Smooth muscle cell (in vitro differentiated cells): ENCODE data around the gene ZNF57. TPM values are rescaled to one million over a fixed set of nuclear protein-coding genes. Genes with fewer than 3 reads are reported as not detected.

Experiments used
- DNase-seq: peaks from one replicate; lab custom pipeline; 2025; ENCODE audit not compliant: unreplicated experiment; lab: John Stamatoyannopoulos, UW
- H2AFZ ChIP-seq: fragments of 200-600 bp; sonication (generic); 2 replicates; pipeline ENCODE4 v1.6.0; 2016; ENCODE audit warnings: antibody characterized with exemption, low read depth, mild to moderate bottlenecking
- H3F3A ChIP-seq: fragments of 200-600 bp; sonication (generic); 2 replicates; pipeline ENCODE4 v1.6.0; 2017; ENCODE audit warnings: antibody characterized with exemption, low read depth
- H3K27ac ChIP-seq: fragments of 200-600 bp; sonication (generic); 2 replicates; pipeline ENCODE4 v1.5.1; 2016; ENCODE audit warnings: low read depth, mild to moderate bottlenecking
- H3K27me3 ChIP-seq: fragments of 200-600 bp; sonication (generic); 2 replicates; pipeline ENCODE4 v1.6.1; 2016; ENCODE audit warnings: low read depth, mild to moderate bottlenecking
- H3K36me3 ChIP-seq: fragments of 200-600 bp; sonication (generic); 2 replicates; pipeline ENCODE4 v1.5.1; 2016; ENCODE audit warnings: low read depth
- H3K4me1 ChIP-seq: fragments of 200-600 bp; sonication (generic); 2 replicates; pipeline ENCODE4 v1.5.1; 2016; ENCODE audit warnings: low read depth
- H3K4me2 ChIP-seq: fragments of 200-600 bp; sonication (generic); 2 replicates; pipeline ENCODE4 v1.6.0; 2016; ENCODE audit warnings: mild to moderate bottlenecking
- H3K4me3 ChIP-seq: fragments of 200-600 bp; sonication (generic); 2 replicates; pipeline ENCODE4 v1.5.1; 2016; ENCODE audit warnings: mild to moderate bottlenecking
- H3K79me2 ChIP-seq: fragments of 200-600 bp; sonication (generic); 2 replicates; pipeline ENCODE4 v1.6.0; 2016; ENCODE audit warnings: low read depth, mild to moderate bottlenecking
- H3K9ac ChIP-seq: fragments of 200-600 bp; sonication (generic); 2 replicates; pipeline ENCODE4 v1.6.0; 2016; ENCODE audit warnings: low read depth
- H3K9me3 ChIP-seq: fragments of 200-600 bp; sonication (generic); replicated peaks from 2 replicates; pipeline ENCODE4 v1.5.1; 2016; ENCODE audit warnings: low read depth
- H4K20me1 ChIP-seq: fragments of 200-600 bp; sonication (generic); 2 replicates; pipeline ENCODE4 v1.6.0; 2016; ENCODE audit warnings: low read depth
- CTCF ChIP-seq: fragments of 200-600 bp; sonication (generic); IDR thresholded peaks from 2 replicates; pipeline ENCODE4 v1.5.1; 2017; ENCODE audit warnings: borderline replicate concordance, mild to moderate bottlenecking, antibody characterized with exemption; ENCODE audit not compliant: insufficient read depth, poor library complexity, severe bottlenecking
- WGBS: methylation state at CpG from one replicate; pipeline ENCODE4 v1.1.7; 2016; ENCODE audit warnings: low lambda C conversion rate; 5-methylcytosine and 5-hydroxymethylcytosine counted together
- polyA plus RNA-seq: library from polyadenylated mRNA; unstranded; fragments of >200 nt; fragmentation: Nextera tagmentation; extraction: Ambion mirVana; gene quantifications from 2 replicates; pipeline ENCODE4 v1.2.1, GENCODE V29; 2016
- total RNA-seq: library from RNA; depleted of rRNA; stranded (reverse); fragments of >200 nt; gene quantifications from 2 replicates; pipeline ENCODE4 v1.2.3, GENCODE V29; 2014

The ZNF57 gene
- total and polyA plus RNA-seq, 2 experiments from 2014 or later = 0.40 to 1.2 TPM

- Histone ChIP-seq H3K9me3 (peaks cover 77% of the 10 kb centered on the region), H3K4me3 (no peak overlapping the region), H4K20me1 (no peaks in the 10 kb centered on the region), H3K27me3 (no peaks in the 10 kb centered on the region), H3K79me2 (no peaks in the 10 kb centered on the region), H3F3A (peaks cover 16% of the 10 kb centered on the region), H2AFZ (no peak overlapping the region), H3K27ac (no peak overlapping the region), H3K9ac (no peak overlapping the region), H3K4me1 (no peaks in the 10 kb centered on the region), H3K36me3 (peaks cover 61% of the 10 kb centered on the region), H3K4me2 (no peak overlapping the region)
- WGBS = 99% methylated on average over 3 of the region's 3 CpGs
- no peak for DNase-seq
- TF ChIP-seq CTCF = no peak
These were observed 45.9 kb upstream of the ZNF57 start for GRCh38 chr19:2854849-2855248.

DNA sequence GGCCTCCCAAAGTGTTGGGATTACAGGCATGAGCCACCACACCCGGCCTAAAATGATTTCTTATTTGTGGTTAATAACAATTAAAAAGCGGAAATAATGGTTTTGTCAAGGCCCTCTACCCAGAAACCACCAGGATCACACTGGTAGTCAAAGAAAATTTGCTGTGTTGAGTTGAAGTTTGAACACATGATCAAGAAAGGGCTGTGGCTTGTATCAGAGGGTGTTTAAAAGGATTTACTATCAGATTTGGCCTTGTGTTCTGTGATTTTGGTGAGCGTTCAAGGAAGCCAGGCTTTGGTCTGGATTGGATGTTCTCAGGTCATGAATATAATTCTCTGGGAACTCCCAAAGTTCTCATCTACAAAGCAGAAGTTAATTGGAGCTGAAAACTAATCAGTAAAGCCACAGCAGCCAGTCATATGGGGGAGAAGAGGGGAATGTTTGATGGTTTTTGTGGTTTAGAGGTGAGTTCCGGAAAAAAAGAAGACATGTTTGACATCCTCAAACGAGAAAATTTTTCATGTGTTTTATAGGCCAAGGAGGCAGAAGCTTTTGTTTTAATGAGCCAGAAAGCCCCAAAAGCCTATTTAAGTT, 44.2 kb upstream of the ZNF57 start:
- WGBS = 97% methylated on average over 5 of the region's 5 CpGs
- DNase-seq = no peak
- Histone ChIP-seq H3K79me2 (no peaks in the 10 kb centered on the region), H3K27me3 (no peaks in the 10 kb centered on the region), H2AFZ (no peak overlapping the region), H3K4me2 (no peak overlapping the region), H3K4me1 (no peaks in the 10 kb centered on the region), H3F3A (peaks cover 14% of the 10 kb centered on the region), H4K20me1 (no peaks in the 10 kb centered on the region), H3K36me3 (peaks cover 44% of the 10 kb centered on the region), H3K4me3 (no peak overlapping the region), H3K27ac (no peak overlapping the region), H3K9me3 (peaks cover 60% of the 10 kb centered on the region), H3K9ac (no peak overlapping the region)
- TF ChIP-seq CTCF = no peak

DNA sequence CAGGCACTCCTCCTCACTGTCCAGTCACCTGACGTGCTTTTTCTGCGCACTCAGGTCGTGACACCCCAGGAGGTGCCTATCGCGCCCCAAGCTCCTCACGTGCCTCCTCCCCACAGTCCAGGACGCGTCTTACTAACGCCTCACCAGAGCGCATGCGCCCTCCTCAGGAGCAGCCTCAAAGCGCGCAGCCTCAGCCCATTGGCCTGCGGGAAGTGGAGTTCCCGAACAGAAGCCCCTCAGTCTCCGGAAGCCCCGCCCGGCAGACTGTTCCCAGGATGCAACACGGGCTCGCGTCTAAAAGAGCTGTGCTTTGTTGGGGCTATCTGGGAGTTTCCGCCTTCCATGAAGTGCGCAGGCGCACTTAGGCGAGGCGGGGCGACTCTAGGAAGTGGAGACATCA, 41.9 kb upstream of the ZNF57 start:
- H3K9me3 ChIP-seq = peaks cover 37% of the 10 kb centered on the region
- H3K27me3 ChIP-seq = no peaks in the 10 kb centered on the region
- H4K20me1 ChIP-seq = no peaks in the 10 kb centered on the region
- TF ChIP-seq CTCF = no peak
- no peaks in the 10 kb centered on the region for H3K79me2 ChIP-seq
- no peak overlapping the region for H3K9ac ChIP-seq
- H3K4me1 ChIP-seq = no peaks in the 10 kb centered on the region
- DNase-seq = no peak
- no peak overlapping the region for H3K4me2 ChIP-seq
- H3K4me3 ChIP-seq = no peak overlapping the region
- no peak overlapping the region for H3K27ac ChIP-seq
- no peak overlapping the region for H2AFZ ChIP-seq
- WGBS = 95% methylated on average over 27 of the region's 27 CpGs
- H3K36me3 ChIP-seq = peaks cover 21% of the 10 kb centered on the region
- no peaks in the 10 kb centered on the region for H3F3A ChIP-seq

DNA sequence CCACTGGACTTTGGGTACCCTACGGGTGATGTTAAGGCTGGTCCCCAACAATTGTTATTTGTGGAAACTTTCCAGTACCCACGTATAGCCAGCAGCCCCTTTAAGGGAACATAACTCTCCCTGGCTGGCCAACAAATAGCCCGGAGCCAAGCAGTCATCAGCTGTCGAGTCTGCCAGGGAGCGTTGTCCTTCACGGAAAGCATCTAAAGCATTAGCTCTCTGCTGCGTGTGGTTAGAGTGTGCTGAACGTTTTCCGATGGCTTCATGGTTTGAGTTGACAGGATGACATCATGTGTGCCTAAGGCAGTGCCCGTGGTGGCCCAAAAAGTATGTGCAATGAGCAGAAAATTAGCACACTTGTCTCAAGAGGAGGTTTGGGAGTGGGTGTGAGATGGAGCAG, 36.9 kb upstream of the ZNF57 start:
- Histone ChIP-seq H3K36me3 (no peaks in the 10 kb centered on the region), H3K4me1 (no peaks in the 10 kb centered on the region), H4K20me1 (no peaks in the 10 kb centered on the region), H3K27me3 (no peaks in the 10 kb centered on the region), H3K9ac (no peak overlapping the region), H3K9me3 (no peaks in the 10 kb centered on the region), H3F3A (no peaks in the 10 kb centered on the region), H3K4me2 (no peak overlapping the region), H2AFZ (no peak overlapping the region), H3K79me2 (no peaks in the 10 kb centered on the region), H3K4me3 (no peak overlapping the region), H3K27ac (no peak overlapping the region)
- WGBS = 89% methylated on average over 10 of the region's 10 CpGs
- no peak for TF ChIP-seq CTCF
- no peak for DNase-seq
